Measurements from ENCODE around the gene BBC3. TPM values are rescaled to one million over a fixed set of nuclear protein-coding genes. Genes with fewer than 3 reads are reported as not detected.

The BBC3 gene
- total RNA-seq, 3 donors from 2014 or later, result 4.5 to 7.5 (median 6.4) TPM

- H3K36me3 ChIP-seq, result no peaks in the 10 kb centered on the region
- H3K4me3 ChIP-seq, result no peak overlapping the region
- peak; percentile 68 to 82 for DNase-seq (ENCODE audit: low spot score in 2 of 2)
- H3K27me3 ChIP-seq, result no peaks in the 10 kb centered on the region
- intact Hi-C loops (cut with DNase I; ENCODE audit: low total_unique reads), result loop anchor here (1.0 kb wide), 1 partner anchor 15 kb away; no protein-coding TSS in a partner anchor
- no peak overlapping the region for H3K27ac ChIP-seq
- H3K9me3 ChIP-seq, result no peaks in the 10 kb centered on the region
- H3K4me1 ChIP-seq, result peaks cover 0 to 15% of the 10 kb centered on the region in 2 donors
- TF ChIP-seq POLR2AphosphoS5 (IDR thresholded peaks at IDR 0.05), result peak in 1 of 3 donors; percentile 28
- no peak for TF ChIP-seq POLR2A (IDR thresholded peaks at IDR 0.05)
- peak; percentile 90 to 93 (median 92) for TF ChIP-seq CTCF (IDR thresholded peaks at IDR 0.05)
These were observed 16.4 kb upstream of the BBC3 start for GRCh38 chr19:47247308-47247990.

GRCh38 chr19:47243776-47244547 lies 13.0 kb upstream of the BBC3 start:
- peaks cover 0 to 20% of the 10 kb centered on the region in 2 donors for H3K4me1 ChIP-seq

GRCh38 chr19:47243364-47243775 lies 12.4 kb upstream of the BBC3 start:
- Histone ChIP-seq H3K9me3 (no peaks in the 10 kb centered on the region), H3K4me3 (peak overlapping the region in 2 of 3 donors; percentile 34 to 61), H3K27ac (peak overlapping the region; percentile 68 to 70), H3K4me1 (peaks cover 0 to 20% of the 10 kb centered on the region in 2 donors), H3K27me3 (no peaks in the 10 kb centered on the region), H3K36me3 (no peaks in the 10 kb centered on the region)
- intact Hi-C loops (cut with DNase I; ENCODE audit: low total_unique reads), result no loop called here
- TF ChIP-seq POLR2A (IDR thresholded peaks at IDR 0.05) (no peak), POLR2AphosphoS5 (IDR thresholded peaks at IDR 0.05) (no peak), CTCF (IDR thresholded peaks at IDR 0.05) (no peak)
- no peak for DNase-seq (ENCODE audit: low spot score in 2 of 2)

More at GRCh38 chr19:47243776-47244547, 13.0 kb upstream of the BBC3 start:
- TF ChIP-seq POLR2AphosphoS5 (IDR thresholded peaks at IDR 0.05), result peak; percentile 76 to 88 (median 83)
- TF ChIP-seq POLR2A (IDR thresholded peaks at IDR 0.05), result no peak
- TF ChIP-seq CTCF (IDR thresholded peaks at IDR 0.05), result peak; percentile 99 to 100 (median 99)
- no peaks in the 10 kb centered on the region for H3K27me3 ChIP-seq
- H3K9me3 ChIP-seq, result no peaks in the 10 kb centered on the region
- intact Hi-C loops (cut with DNase I; ENCODE audit: low total_unique reads), result no loop called here
- no peaks in the 10 kb centered on the region for H3K36me3 ChIP-seq
- peak overlapping the region; percentile 10 to 61 (median 43) for H3K4me3 ChIP-seq
- peak; percentile 89 for DNase-seq (ENCODE audit: low spot score in 2 of 2)
- peak overlapping the region; percentile 48 to 68 for H3K27ac ChIP-seq

- TF ChIP-seq POLR2AphosphoS5 (IDR thresholded peaks at IDR 0.05) (no peak), POLR2A (IDR thresholded peaks at IDR 0.05) (no peak), CTCF (IDR thresholded peaks at IDR 0.05) (no peak)
- no peak for DNase-seq (ENCODE audit: low spot score in 2 of 2)
- Histone ChIP-seq H3K27me3 (no peaks in the 10 kb centered on the region), H3K36me3 (no peaks in the 10 kb centered on the region), H3K9me3 (no peaks in the 10 kb centered on the region), H3K4me1 (peaks cover 0 to 20% of the 10 kb centered on the region in 2 donors), H3K4me3 (no peak overlapping the region), H3K27ac (no peak overlapping the region)
- intact Hi-C loops (cut with DNase I; ENCODE audit: low total_unique reads), result loop anchor here (1.0 kb wide), 1 partner anchor 33 kb away; no protein-coding TSS in a partner anchor
These were observed 11.0 kb upstream of the BBC3 start for GRCh38 chr19:47241919-47242577.
